Measurements from ENCODE around the gene NDUFC1.
"Not testable (repeated sequence)": the region's sequence is repeated elsewhere in the genome, so short reads cannot be mapped to it uniquely, and the experiment has no call there.

NDUFC1 gene

GRCh38 chr4:139301821-139302611, at the start of gene NDUFC1:
Gene NDUFC1, minus strand, starts transcription at chr4:139302477. Its CDS starts 6,679 bp downstream, at chr4:139295798.
- peak; percentile 34 to 65 (median 50) for DNase-seq (ENCODE audit: low read depth in 3 of 3)

GRCh38 chr4:139337612-139338011, 35.3 kb upstream of the NDUFC1 start:
- DNase-seq (ENCODE audit: low read depth in 3 of 3), result no peak

GRCh38 chr4:139333046-139333445, 30.8 kb upstream of the NDUFC1 start:
- no peak for DNase-seq (ENCODE audit: low read depth in 3 of 3)

GRCh38 chr4:139331185-139331584, 28.9 kb upstream of the NDUFC1 start:
- DNase-seq (ENCODE audit: low read depth in 3 of 3), result no peak

- DNase-seq (ENCODE audit: low read depth in 3 of 3), result no peak
Observed at GRCh38 chr4:139330283-139330682, 28.0 kb upstream of the NDUFC1 start.

GRCh38 chr4:139329665-139330200, 27.5 kb upstream of the NDUFC1 start:
- DNase-seq (ENCODE audit: low read depth in 3 of 3), result no peak

GRCh38 chr4:139324620-139325019, 22.3 kb upstream of the NDUFC1 start:
- no peak for DNase-seq (ENCODE audit: low read depth in 3 of 3)

- DNase-seq (ENCODE audit: low read depth in 3 of 3), result not testable (repeated sequence)
Observed at GRCh38 chr4:139322541-139322940, 20.3 kb upstream of the NDUFC1 start.

- not testable (repeated sequence) for DNase-seq (ENCODE audit: low read depth in 3 of 3)
Observed at GRCh38 chr4:139322070-139322469, 19.8 kb upstream of the NDUFC1 start.

- DNase-seq (ENCODE audit: low read depth in 3 of 3), result no peak
Observed at GRCh38 chr4:139319571-139319970, 17.3 kb upstream of the NDUFC1 start.

- no peak for DNase-seq (ENCODE audit: low read depth in 3 of 3)
Observed at GRCh38 chr4:139317635-139318034, 15.4 kb upstream of the NDUFC1 start.

GRCh38 chr4:139316733-139317132, 14.5 kb upstream of the NDUFC1 start:
- DNase-seq (ENCODE audit: low read depth in 3 of 3), result no peak

GRCh38 chr4:139315221-139315675, 13.0 kb upstream of the NDUFC1 start:
- DNase-seq (ENCODE audit: low read depth in 3 of 3), result no peak

- DNase-seq (ENCODE audit: low read depth in 3 of 3), result no peak
Observed at GRCh38 chr4:139314047-139314800, 11.9 kb upstream of the NDUFC1 start.

GRCh38 chr4:139313414-139313813, 11.1 kb upstream of the NDUFC1 start:
- not testable (repeated sequence) for DNase-seq (ENCODE audit: low read depth in 3 of 3)

GRCh38 chr4:139312552-139313332, 10.5 kb upstream of the NDUFC1 start:
- no peak for DNase-seq (ENCODE audit: low read depth in 3 of 3)

- no peak for DNase-seq (ENCODE audit: low read depth in 3 of 3)
Observed at GRCh38 chr4:139311909-139312308, 9.6 kb upstream of the NDUFC1 start.

GRCh38 chr4:139304920-139305319, 2.6 kb upstream of the NDUFC1 start:
- no peak for DNase-seq (ENCODE audit: low read depth in 3 of 3)

- DNase-seq (ENCODE audit: low read depth in 3 of 3), result peak; percentile 95 to 98 (median 97)
Observed at GRCh38 chr4:139301113-139301820, 1.0 kb downstream of the NDUFC1 start, which contains the start of gene NAA15. Gene NAA15, plus strand, starts transcription at chr4:139301505. Its CDS starts 273 bp downstream, at chr4:139301778.

GRCh38 chr4:139300431-139301112, 1.7 kb downstream of the NDUFC1 start:
- no peak for DNase-seq (ENCODE audit: low read depth in 3 of 3)

All from stimulated activated CD4-positive, alpha-beta T cell treated with anti-CD3 and anti-CD28 coated beads, TNF-alpha, amount 100 ng/mL, for 24 hours (primary cell).